Common myeloid progenitor, CD34-positive (primary cell): ENCODE measurements around the gene FAM193A.
A peak's percentile ranks its signal among the peaks of the same experiment; 100 is the strongest.
"Not testable (repeated sequence)": the region's sequence is repeated elsewhere in the genome, so short reads cannot be mapped to it uniquely, and the experiment has no call there.

Experiments used
- CTCF ChIA-PET: fragments of 350-600 bp; sonication (Branson Sonifier 250); formaldehyde crosslinking; loops from one replicate; lab custom pipeline; 2021; ENCODE audit warnings: antibody characterized with exemption; lab: Charles Lee
- POLR2A ChIA-PET: fragments of 350-600 bp; sonication (Branson Sonifier 250); formaldehyde crosslinking; loops from one replicate; lab custom pipeline; 2021; ENCODE audit warnings: antibody characterized with exemption; lab: Charles Lee
- DNase-seq, 3 donors: peaks; one replicate each; pipeline versions ENCODE4 v3.0.0 to v3.0.0-alpha.2; 2013
- H3K27ac ChIP-seq, 2 experiments: 1 replicate in 1 of 2; 2 replicates in 1 of 2; pipeline ENCODE4 v1.7.0; 2013; ENCODE audit warnings: inconsistent platforms in 2 of 2, low read length in 2 of 2, mild to moderate bottlenecking in 2 of 2, low read depth in 1 of 2, moderate library complexity in 1 of 2; ENCODE audit not compliant: severe bottlenecking in 2 of 2, insufficient read depth in 1 of 2, poor library complexity in 1 of 2
- H3K27me3 ChIP-seq, 5 experiments: replicated peaks in 2 of 5; 1 replicate in 3 of 5; 2 replicates in 2 of 5; pipeline versions ENCODE4 v1.6.1 to v1.7.0; 2013; ENCODE audit warnings: low read length in 4 of 5, mild to moderate bottlenecking in 2 of 5, moderate library complexity in 2 of 5, inconsistent platforms in 1 of 5; ENCODE audit not compliant: insufficient read depth in 5 of 5, control insufficient read depth in 4 of 5
- H3K36me3 ChIP-seq, 4 experiments: 1 replicate in 2 of 4; 2 replicates in 2 of 4; pipeline versions ENCODE4 v1.6.1 to v1.7.0; 2013; ENCODE audit warnings: low read length in 3 of 4, control low read depth in 1 of 4, mild to moderate bottlenecking in 1 of 4; ENCODE audit not compliant: control insufficient read depth in 4 of 4, insufficient read depth in 4 of 4
- H3K4me1 ChIP-seq, 4 experiments: 1 replicate in 3 of 4; 2 replicates in 1 of 4; pipeline versions ENCODE4 v1.6.1 to v1.7.1; 2013; ENCODE audit warnings: low read length in 3 of 4, mild to moderate bottlenecking in 3 of 4, control low read depth in 1 of 4, inconsistent platforms in 1 of 4, moderate library complexity in 1 of 4; ENCODE audit not compliant: control insufficient read depth in 4 of 4, insufficient read depth in 4 of 4; ENCODE audit errors: control extremely low read depth in 1 of 4
- H3K4me3 ChIP-seq, 7 experiments: 1 replicate in 4 of 7; 2 replicates in 3 of 7; pipeline versions ENCODE4 v1.5.1 to v1.7.0; 2013; ENCODE audit warnings: mild to moderate bottlenecking in 7 of 7, low read length in 6 of 7, moderate library complexity in 6 of 7, inconsistent platforms in 2 of 7, low read depth in 2 of 7, control low read depth in 1 of 7; ENCODE audit not compliant: insufficient read depth in 4 of 7, control insufficient read depth in 1 of 7; ENCODE audit errors: extremely low read depth in 1 of 7
- H3K9me3 ChIP-seq, 5 experiments: 1 replicate in 4 of 5; 2 replicates in 1 of 5; pipeline versions ENCODE4 v1.6.1 to v1.7.1; 2013; ENCODE audit warnings: low read length in 4 of 5, mild to moderate bottlenecking in 2 of 5, inconsistent platforms in 1 of 5, low read depth in 1 of 5, moderate library complexity in 1 of 5; ENCODE audit not compliant: control insufficient read depth in 4 of 5, insufficient read depth in 2 of 5; ENCODE audit errors: control extremely low read depth in 1 of 5
- WGBS: methylation state at CpG from one replicate; pipeline ENCODE4 v1.1.5; 2013; ENCODE audit not compliant: insufficient coverage; 5-methylcytosine and 5-hydroxymethylcytosine counted together

Gene FAM193A

GRCh38 chr4:2583517-2583916 lies 47.1 kb downstream of the FAM193A start:
- 62% methylated on average over 3 of the region's 4 CpGs for WGBS
- Histone ChIP-seq H3K4me3 (no peak overlapping the region), H3K36me3 (peaks cover 0 to 5% (median 1%) of the 10 kb centered on the region in 4 experiments), H3K27me3 (no peaks in the 10 kb centered on the region), H3K27ac (no peak overlapping the region), H3K9me3 (no peaks in the 10 kb centered on the region), H3K4me1 (peaks cover 0 to 24% (median 6%) of the 10 kb centered on the region in 4 experiments)
- CTCF ChIA-PET = interaction anchor here (0.6 kb wide), 1 partner anchor 11 kb away, joined by 3 read pairs; no protein-coding TSS in a partner anchor
- POLR2A ChIA-PET = no interaction called here
- DNase-seq = no peak

DNA sequence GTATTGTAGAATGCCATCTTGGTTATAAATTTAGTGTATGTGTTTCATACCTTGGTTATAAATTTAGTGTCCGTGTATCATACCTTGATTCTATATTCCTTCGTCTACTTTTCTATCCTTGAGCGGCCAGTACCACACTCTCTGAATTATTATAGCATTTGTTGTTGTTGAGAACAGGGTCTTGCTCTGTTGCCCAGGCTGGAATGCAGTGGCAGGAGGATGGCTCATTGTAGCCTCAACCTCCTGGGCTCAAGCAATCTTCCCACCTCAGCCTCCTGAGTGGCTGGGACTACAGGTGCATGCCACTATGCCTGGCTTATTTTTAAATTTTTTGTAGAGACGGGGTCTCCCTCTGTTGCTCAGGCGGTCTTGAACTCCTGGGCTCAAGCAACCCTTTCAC lies 50.1 kb downstream of the FAM193A start:
- H3K4me3 ChIP-seq = no peak overlapping the region
- 88% methylated on average over 3 of the region's 5 CpGs for WGBS
- DNase-seq = no peak
- H3K4me1 ChIP-seq = peaks cover 5 to 35% (median 18%) of the 10 kb centered on the region in 4 experiments
- CTCF ChIA-PET = no interaction called here
- H3K27ac ChIP-seq = no peak overlapping the region
- H3K9me3 ChIP-seq = no peaks in the 10 kb centered on the region
- H3K27me3 ChIP-seq = no peaks in the 10 kb centered on the region
- POLR2A ChIA-PET = no interaction called here
- no peaks in the 10 kb centered on the region for H3K36me3 ChIP-seq

GRCh38 chr4:2587213-2587823 lies 50.9 kb downstream of the FAM193A start:
- no peaks in the 10 kb centered on the region for H3K36me3 ChIP-seq
- no peak for DNase-seq
- H3K4me1 ChIP-seq = peaks cover 9 to 40% (median 24%) of the 10 kb centered on the region in 4 experiments
- no peaks in the 10 kb centered on the region for H3K9me3 ChIP-seq
- ChIA-PET POLR2A (no interaction called here), CTCF (interaction anchor here (0.7 kb wide), 1 partner anchor 8 kb away, joined by 3 read pairs; no protein-coding TSS in a partner anchor)
- H3K4me3 ChIP-seq = peak overlapping the region in 1 of 7 experiments; percentile 15
- no peak overlapping the region for H3K27ac ChIP-seq
- 92% methylated on average over 7 of the region's 8 CpGs for WGBS
- H3K27me3 ChIP-seq = no peaks in the 10 kb centered on the region

DNA sequence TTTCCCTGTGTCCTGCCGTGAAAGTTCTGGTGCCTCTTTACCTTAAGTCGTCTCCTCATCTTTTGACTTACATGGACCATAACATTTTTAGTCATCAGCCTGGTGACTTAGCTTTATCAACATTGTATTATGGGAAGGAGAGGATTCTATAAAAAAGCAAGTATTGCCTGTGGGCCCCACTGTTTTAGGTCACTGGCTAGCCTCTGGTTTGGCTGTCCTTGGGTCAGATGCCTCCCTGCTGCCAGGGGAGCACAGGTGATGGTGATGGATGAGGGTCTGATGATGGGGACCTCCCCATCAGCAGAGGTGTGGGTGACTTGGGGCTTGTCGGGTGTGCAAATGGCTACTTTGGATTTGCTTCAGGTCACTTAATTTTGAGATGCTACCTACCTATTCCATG lies 51.8 kb downstream of the FAM193A start:
- no peaks in the 10 kb centered on the region for H3K9me3 ChIP-seq
- ChIA-PET POLR2A (no interaction called here), CTCF (no interaction called here)
- H3K27ac ChIP-seq = no peak overlapping the region
- H3K36me3 ChIP-seq = no peaks in the 10 kb centered on the region
- no peaks in the 10 kb centered on the region for H3K27me3 ChIP-seq
- DNase-seq = no peak
- WGBS = no CpG with 5 or more reads among the region's 3 CpGs
- H3K4me3 ChIP-seq = no peak overlapping the region
- H3K4me1 ChIP-seq = peaks cover 9 to 44% (median 32%) of the 10 kb centered on the region in 4 experiments

DNA sequence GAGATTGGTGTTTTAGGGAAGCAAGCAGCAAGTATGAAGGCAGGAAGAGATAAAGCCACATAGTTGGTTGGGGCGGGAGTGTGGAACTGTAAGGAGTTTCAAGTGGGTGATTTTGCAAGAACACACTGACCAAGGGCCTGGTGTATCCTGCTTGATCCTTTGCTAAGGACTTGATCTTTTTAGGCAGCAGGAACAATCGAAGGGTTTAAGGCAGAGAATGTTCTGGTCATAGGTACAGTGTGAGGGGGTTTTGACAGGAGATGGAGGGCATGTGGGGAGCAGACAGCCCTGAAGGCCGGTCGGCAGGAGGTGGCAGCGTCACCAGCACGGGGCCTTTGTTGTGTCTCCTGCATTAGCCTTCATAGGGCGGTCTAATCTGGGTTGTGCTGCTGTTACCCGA lies 54.7 kb downstream of the FAM193A start:
- H3K4me3 ChIP-seq = peak overlapping the region in 4 of 7 experiments; percentile 6 to 31 (median 20)
- peaks cover 0 to 2% (median under 1%) of the 10 kb centered on the region in 4 experiments for H3K36me3 ChIP-seq
- no peaks in the 10 kb centered on the region for H3K9me3 ChIP-seq
- no peaks in the 10 kb centered on the region for H3K27me3 ChIP-seq
- peak overlapping the region; percentile 25 to 74 for H3K27ac ChIP-seq
- ChIA-PET CTCF (interaction anchor here (0.6 kb wide), 1 partner anchor 27 kb away, joined by 3 read pairs; no protein-coding TSS in a partner anchor), POLR2A (interaction anchor here (0.6 kb wide), 1 partner anchor 51 kb away, joined by 6 read pairs; no protein-coding TSS in a partner anchor)
- peak; percentile 74 to 86 (median 76) for DNase-seq
- H3K4me1 ChIP-seq = peaks cover 9 to 42% (median 35%) of the 10 kb centered on the region in 4 experiments
- 3% methylated on average over 5 of the region's 8 CpGs for WGBS

- H3K27me3 ChIP-seq, H3K36me3 ChIP-seq, DNase-seq, H3K4me3 ChIP-seq, POLR2A ChIA-PET, H3K9me3 ChIP-seq: not testable (repeated sequence)
- WGBS = 95% methylated on average over 9 of the region's 12 CpGs
- Histone ChIP-seq H3K4me1 (peaks cover 9 to 44% (median 35%) of the 10 kb centered on the region in 4 experiments), H3K27ac (peak overlapping the region; percentile 40 to 74)
- CTCF ChIA-PET = interaction anchor here (0.7 to 1.7 kb wide), 6 partner anchors 15 to 40 kb away, joined by 3 to 5 read pairs (median 3); no protein-coding TSS in a partner anchor
These were observed 55.6 kb downstream of the FAM193A start for GRCh38 chr4:2592014-2592413.

- Histone ChIP-seq H3K27ac (peak overlapping the region; percentile 40 to 74), H3K9me3 (no peaks in the 10 kb centered on the region), H3K36me3 (peaks cover 0 to 14% (median 9%) of the 10 kb centered on the region in 4 experiments), H3K27me3 (no peaks in the 10 kb centered on the region), H3K4me1 (peaks cover 9 to 43% (median 34%) of the 10 kb centered on the region in 4 experiments), H3K4me3 (peak overlapping the region in 2 of 7 experiments; percentile 28 to 36)
- POLR2A ChIA-PET = interaction anchor here (0.6 to 0.7 kb wide), 2 partner anchors 25 to 97 kb away, joined by 3 to 4 read pairs; no protein-coding TSS in a partner anchor
- CTCF ChIA-PET = interaction anchor here (0.7 to 1.7 kb wide), 8 partner anchors 14 to 81 kb away, joined by 3 to 5 read pairs (median 3); no protein-coding TSS in a partner anchor
- WGBS = 47% methylated on average over 6 of the region's 6 CpGs
- peak in 2 of 3 donors; percentile 40 to 54 for DNase-seq
These were observed 56.1 kb downstream of the FAM193A start for GRCh38 chr4:2592572-2592971.
